Endothelial cell of umbilical vein (primary cell): ENCODE results near the gene HSPA14. TPM values are rescaled to one million over a fixed set of nuclear protein-coding genes. Genes with fewer than 3 reads are reported as not detected.

Experiments
- BruUV-seq: library from RNA; stranded (reverse); fragments of 400-500 nt; replicated peaks from 2 replicates; lab custom pipeline; 2021; lab: Mats Ljungman, UMichigan
- CTCF ChIA-PET: fragments of 300-600, 350-600 bp; sonication (Branson Sonifier 250); formaldehyde crosslinking; loops from one replicate; lab custom pipeline; 2021; ENCODE audit warnings: antibody characterized with exemption, inconsistent platforms; lab: Charles Lee
- POLR2A ChIA-PET: fragments of 300-600, 350-600 bp; sonication (Branson Sonifier 250); formaldehyde crosslinking; loops from one replicate; lab custom pipeline; 2021; ENCODE audit warnings: antibody characterized with exemption, inconsistent platforms; lab: Charles Lee
- DNase-seq: peaks from one replicate; pipeline ENCODE4 v3.0.0-alpha.2; 2011; ENCODE audit warnings: low read depth, low spot score
- FAIRE-seq: peaks from 2 replicates; lab custom pipeline; 2011; peaks lifted over from hg19 to GRCh38; lab: Jason Lieb, UNC
- H2AFZ ChIP-seq: 2 replicates; pipeline ENCODE4 v1.6.0; 2012; ENCODE audit warnings: low read depth, low read length, control low read depth, inconsistent platforms
- H3K27ac ChIP-seq: 2 replicates; pipeline ENCODE4 v1.5.1; 2011; ENCODE audit warnings: low read depth, mild to moderate bottlenecking, control low read depth, low read length, moderate library complexity; ENCODE audit not compliant: insufficient read depth
- H3K27me3 ChIP-seq, 2 experiments: 2 replicates each; pipeline versions ENCODE4 v1.6.0 to v1.6.1; 2011; ENCODE audit warnings: low read length in 2 of 2, mixed read lengths in 1 of 2; ENCODE audit not compliant: control insufficient read depth in 2 of 2, insufficient read depth in 2 of 2
- H3K36me3 ChIP-seq, 2 experiments: 2 replicates in 1 of 2; 3 replicates in 1 of 2; pipeline ENCODE4 v1.5.1; 2011; ENCODE audit warnings: low read length in 2 of 2, mild to moderate bottlenecking in 1 of 2, moderate library complexity in 1 of 2; ENCODE audit not compliant: control insufficient read depth in 2 of 2, insufficient read depth in 2 of 2; ENCODE audit errors: extremely low read depth in 1 of 2
- H3K4me1 ChIP-seq: 3 replicates; pipeline ENCODE4 v1.5.1; 2011; ENCODE audit warnings: mild to moderate bottlenecking, low read length; ENCODE audit not compliant: control insufficient read depth, insufficient read depth; ENCODE audit errors: extremely low read depth
- H3K4me2 ChIP-seq: 2 replicates; pipeline ENCODE4 v1.6.1; 2011; ENCODE audit warnings: low read length, control low read depth, mixed read lengths; ENCODE audit not compliant: insufficient read depth
- H3K4me3 ChIP-seq, 3 experiments: fragments of 200-600 bp in 1 of 3; sonication (generic), shearing (Covaris generic) in 1 of 3; replicated peaks in 1 of 3; 2 replicates each; pipeline ENCODE4 v1.5.1; 2011 to 2016; ENCODE audit warnings: control low read depth in 3 of 3, low read length in 3 of 3, mild to moderate bottlenecking in 2 of 3, inconsistent platforms in 1 of 3, low read depth in 1 of 3, moderate library complexity in 1 of 3; ENCODE audit not compliant: insufficient read depth in 1 of 3
- H3K79me2 ChIP-seq: 2 replicates; pipeline ENCODE4 v1.6.0; 2012; ENCODE audit warnings: low read length, inconsistent platforms; ENCODE audit not compliant: control insufficient read depth, insufficient read depth
- H3K9ac ChIP-seq: replicated peaks from 2 replicates; pipeline ENCODE3; 2011; ENCODE audit warnings: low read length, control low read depth; ENCODE audit not compliant: insufficient read depth; ENCODE audit errors: extremely low read depth
- H3K9me1 ChIP-seq: replicated peaks from 3 replicates; pipeline ENCODE4 v1.6.0; 2011; ENCODE audit warnings: mild to moderate bottlenecking, low read length; ENCODE audit not compliant: control insufficient read depth, insufficient read depth; ENCODE audit errors: extremely low read depth
- H3K9me3 ChIP-seq: replicated peaks from 2 replicates; pipeline ENCODE4 v1.5.1; 2012; ENCODE audit warnings: low read length, inconsistent platforms; ENCODE audit not compliant: control insufficient read depth, insufficient read depth
- H4K20me1 ChIP-seq: replicated peaks from 2 replicates; pipeline ENCODE3; 2011; ENCODE audit warnings: mild to moderate bottlenecking, low read length; ENCODE audit not compliant: control insufficient read depth, insufficient read depth; ENCODE audit errors: extremely low read depth
- FOS ChIP-seq: IDR thresholded peaks from 2 replicates; pipeline ENCODE4 v1.6.1; 2011; ENCODE audit warnings: mild to moderate bottlenecking, low read length, moderate library complexity, borderline replicate concordance; ENCODE audit not compliant: insufficient read depth
- MYC ChIP-seq: IDR thresholded peaks from one replicate; pipeline ENCODE4 v1.6.1; 2011; ENCODE audit warnings: mild to moderate bottlenecking, low read depth, low read length
- dilution Hi-C: fragments of 300-500 bp; cut with MboI; formaldehyde crosslinking; loops from one replicate; pipeline ENCODE4 v1.15.0; 2019; ENCODE audit warnings: low sequenced_read_pairs; ENCODE audit not compliant: extremely low pct_ligation_motif_present
- intact Hi-C: fragments of 100-400 bp; cut with micrococcal nuclease; formaldehyde crosslinking; loops from one replicate; pipeline ENCODE4 v1.10.0; 2022
- polyA plus RNA-seq, 4 experiments: library from polyadenylated mRNA; depleted of rRNA in 3 of 4; stranded (reverse) in 3 of 4; unstranded in 1 of 4; fragments of >200 nt; gene quantifications; 2 replicates each; pipeline versions ENCODE4 v1.2.1 to v1.2.3, GENCODE V29; 2011 to 2012; ENCODE audit warnings: missing spikeins in 1 of 4
- total RNA-seq: library from RNA; stranded (reverse); gene quantifications from 2 replicates; pipeline ENCODE4 v1.2.3, GENCODE V29; 2021
- TF ChIP-seq, protein P1 (sequence below), 2 donors: IDR thresholded peaks; 1 replicate in 1 of 2; 2 replicates in 1 of 2; pipeline ENCODE4 v1.5.1; 2011; ENCODE audit warnings: low read length in 2 of 2, mild to moderate bottlenecking in 2 of 2, moderate library complexity in 2 of 2, control low read depth in 1 of 2, inconsistent platforms in 1 of 2, low read depth in 1 of 2; ENCODE audit not compliant: insufficient read depth in 1 of 2; ENCODE audit errors: extremely low read depth in 1 of 2

Gene HSPA14
- total and polyA plus RNA-seq, 2 donors (not counting 3 experiments of a cell fraction or from before 2014, with no cell fraction given) = 7.6 to 15.7 TPM

DNA sequence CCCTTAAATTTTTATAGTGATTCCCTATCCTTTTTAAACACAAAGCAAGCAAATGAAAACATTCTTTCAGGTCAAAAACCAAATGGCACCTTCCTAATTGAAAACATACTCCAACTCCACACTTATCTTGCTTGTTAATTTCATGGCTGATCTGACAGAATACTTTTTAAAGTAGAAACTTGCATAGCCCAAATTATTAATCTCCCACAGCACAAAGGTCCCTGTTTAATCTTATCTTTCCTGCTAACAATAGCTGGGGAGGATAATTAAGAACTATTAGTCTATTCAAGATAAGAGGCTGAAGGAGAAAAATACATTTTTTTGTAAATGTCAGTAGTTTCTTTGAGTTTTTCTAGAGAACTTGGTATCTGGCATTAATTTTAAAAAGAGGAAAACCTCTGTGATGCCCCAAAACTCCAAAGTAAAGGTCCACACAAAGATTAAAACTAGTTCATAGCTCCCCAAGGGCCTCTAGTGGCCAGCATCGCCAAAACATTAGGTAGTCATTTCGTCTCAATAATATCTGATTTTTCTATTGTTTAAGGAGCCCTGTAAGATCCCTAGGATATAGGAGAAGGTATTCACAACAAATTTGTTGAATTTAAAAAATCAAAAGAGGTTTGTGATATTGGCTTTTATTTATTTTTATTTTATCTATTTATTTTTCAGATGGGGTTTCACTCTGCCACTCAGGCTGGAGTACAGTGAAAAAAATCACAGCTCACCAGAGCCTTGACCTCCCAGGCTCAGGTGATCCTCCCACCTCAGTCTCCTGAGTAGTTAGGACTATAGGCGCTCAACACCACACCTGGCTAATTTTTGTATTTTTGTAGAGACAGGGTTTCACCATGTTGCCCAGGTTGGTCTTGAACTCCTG lies 15.0 kb upstream of the HSPA14 start:
- no peak overlapping the region for H3K27ac ChIP-seq
- no peak overlapping the region for H3K4me2 ChIP-seq
- BruUV-seq = no TSS peak
- H3K4me1 ChIP-seq = peaks cover 20% of the 10 kb centered on the region
- H3K9ac ChIP-seq = no peak overlapping the region
- DNase-seq = peak; percentile 70
- dilution Hi-C loops = no loop called here
- CTCF ChIA-PET = interaction anchor here (0.7 to 4.5 kb wide), 47 partner anchors 9 to 627 kb away, joined by 3 to 38 read pairs (median 4); partner anchors contain the start of genes CDNF, HSPA14 and MSANTD7
- H3K27me3 ChIP-seq = peaks cover 0 to 3% of the 10 kb centered on the region in 2 experiments
- H4K20me1 ChIP-seq = no peaks in the 10 kb centered on the region
- TF ChIP-seq MYC (no peak), FOS (no peak)
- TF ChIP-seq, protein P1, sequence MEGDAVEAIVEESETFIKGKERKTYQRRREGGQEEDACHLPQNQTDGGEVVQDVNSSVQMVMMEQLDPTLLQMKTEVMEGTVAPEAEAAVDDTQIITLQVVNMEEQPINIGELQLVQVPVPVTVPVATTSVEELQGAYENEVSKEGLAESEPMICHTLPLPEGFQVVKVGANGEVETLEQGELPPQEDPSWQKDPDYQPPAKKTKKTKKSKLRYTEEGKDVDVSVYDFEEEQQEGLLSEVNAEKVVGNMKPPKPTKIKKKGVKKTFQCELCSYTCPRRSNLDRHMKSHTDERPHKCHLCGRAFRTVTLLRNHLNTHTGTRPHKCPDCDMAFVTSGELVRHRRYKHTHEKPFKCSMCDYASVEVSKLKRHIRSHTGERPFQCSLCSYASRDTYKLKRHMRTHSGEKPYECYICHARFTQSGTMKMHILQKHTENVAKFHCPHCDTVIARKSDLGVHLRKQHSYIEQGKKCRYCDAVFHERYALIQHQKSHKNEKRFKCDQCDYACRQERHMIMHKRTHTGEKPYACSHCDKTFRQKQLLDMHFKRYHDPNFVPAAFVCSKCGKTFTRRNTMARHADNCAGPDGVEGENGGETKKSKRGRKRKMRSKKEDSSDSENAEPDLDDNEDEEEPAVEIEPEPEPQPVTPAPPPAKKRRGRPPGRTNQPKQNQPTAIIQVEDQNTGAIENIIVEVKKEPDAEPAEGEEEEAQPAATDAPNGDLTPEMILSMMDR (IDR thresholded peaks at IDR 0.05; ENCODE audit: extremely low read depth in 1 of 2, insufficient read depth in 1 of 2, low read depth in 1 of 2, low read length in 2 of 2) = peak; percentile 59 to 66
- H3K36me3 ChIP-seq = no peaks in the 10 kb centered on the region
- FAIRE-seq = peak; percentile 4
- no peak overlapping the region for H3K4me3 ChIP-seq
- no peaks in the 10 kb centered on the region for H3K79me2 ChIP-seq
- POLR2A ChIA-PET = no interaction called here
- H3K9me3 ChIP-seq = no peaks in the 10 kb centered on the region
- H2AFZ ChIP-seq = peak overlapping the region; percentile 18
- intact Hi-C loops = loop anchor here (1.0 kb wide), 7 partner anchors 41 to 626 kb away; no protein-coding TSS in a partner anchor
- no peaks in the 10 kb centered on the region for H3K9me1 ChIP-seq
